ENCODE data around the gene MAPK8IP3. TPM values are rescaled to one million over a fixed set of nuclear protein-coding genes. Genes with fewer than 3 reads are reported as not detected.

The MAPK8IP3 gene
- total RNA-seq, 2 experiments from 2014 or later: 290 to 297 TPM

GRCh38 chr16:1690810-1691209 lies 15.2 kb upstream of the MAPK8IP3 start:
- ATAC-seq (ENCODE audit: poor library complexity) (no peak), DNase-seq (no peak)
- Mint-ChIP-seq H3K36me3 (ENCODE audit: low read depth) (peaks cover 82% of the 10 kb centered on the region), H3K27ac (no peak overlapping the region), H3K27me3 (no peaks in the 10 kb centered on the region), H3K4me1 (ENCODE audit: low read depth) (peaks cover 4% of the 10 kb centered on the region), H3K4me3 (no peak overlapping the region), H3K9me3 (no peaks in the 10 kb centered on the region)
- H3K27ac ChIP-seq (ENCODE audit: low read depth in 1 of 2, low read length in 2 of 2): no peak overlapping the region
- no peaks in the 10 kb centered on the region for H3K27me3 ChIP-seq (ENCODE audit: control insufficient read depth in 1 of 2, insufficient read depth in 2 of 2, low read length in 2 of 2)
- POLR2A ChIA-PET: interaction anchor here (0.6 to 1.0 kb wide), 2 partner anchors 15 to 684 kb away, joined by 3 read pairs; partner anchors contain the start of gene MAPK8IP3
- no peak for TF ChIP-seq CTCF (IDR thresholded peaks at IDR 0.05)
- no peaks in the 10 kb centered on the region for H3K4me1 ChIP-seq (ENCODE audit: insufficient read depth, low read length)
- H3K36me3 ChIP-seq (ENCODE audit: insufficient read depth, low read length): peaks cover 82% of the 10 kb centered on the region
- no peak overlapping the region for H3K4me3 ChIP-seq (ENCODE audit: low read length)
- H3K9me3 ChIP-seq (ENCODE audit: control insufficient read depth in 1 of 2, insufficient read depth in 1 of 2, low read length in 2 of 2): no peaks in the 10 kb centered on the region
- CTCF ChIA-PET: interaction anchor here (1.0 kb wide), 1 partner anchor 13 kb away, joined by 3 read pairs; the partner anchor contains the start of gene JPT2
- intact Hi-C loops (cut with DNase I, micrococcal nuclease): no loop called here

GRCh38 chr16:1691276-1691675 lies 14.7 kb upstream of the MAPK8IP3 start:
- POLR2A ChIA-PET: interaction anchor here (0.6 kb wide), 1 partner anchor 685 kb away, joined by 3 read pairs; no protein-coding TSS in a partner anchor
- CTCF ChIA-PET: interaction anchor here (1.0 kb wide), 1 partner anchor 13 kb away, joined by 3 read pairs; the partner anchor contains the start of gene JPT2
- Mint-ChIP-seq H3K36me3 (ENCODE audit: low read depth) (peaks cover 82% of the 10 kb centered on the region), H3K27me3 (no peaks in the 10 kb centered on the region), H3K27ac (no peak overlapping the region), H3K4me1 (ENCODE audit: low read depth) (peaks cover 4% of the 10 kb centered on the region), H3K9me3 (no peaks in the 10 kb centered on the region), H3K4me3 (no peak overlapping the region)
- no peak for DNase-seq
- Histone ChIP-seq H3K9me3 (ENCODE audit: control insufficient read depth in 1 of 2, insufficient read depth in 1 of 2, low read length in 2 of 2) (no peaks in the 10 kb centered on the region), H3K36me3 (ENCODE audit: insufficient read depth, low read length) (peaks cover 81% of the 10 kb centered on the region), H3K4me3 (ENCODE audit: low read length) (no peak overlapping the region), H3K27ac (ENCODE audit: low read depth in 1 of 2, low read length in 2 of 2) (no peak overlapping the region), H3K4me1 (ENCODE audit: insufficient read depth, low read length) (no peaks in the 10 kb centered on the region), H3K27me3 (ENCODE audit: control insufficient read depth in 1 of 2, insufficient read depth in 2 of 2, low read length in 2 of 2) (no peaks in the 10 kb centered on the region)
- TF ChIP-seq CTCF (IDR thresholded peaks at IDR 0.05): no peak
- no peak for ATAC-seq (ENCODE audit: poor library complexity)
- intact Hi-C loops (cut with DNase I, micrococcal nuclease): no loop called here

- H3K4me1 ChIP-seq (ENCODE audit: insufficient read depth, low read length): no peaks in the 10 kb centered on the region
- no peak overlapping the region for H3K4me3 ChIP-seq (ENCODE audit: low read length)
- no peak overlapping the region for H3K4me3 Mint-ChIP-seq
- no peak for ATAC-seq (ENCODE audit: poor library complexity)
- H3K36me3 Mint-ChIP-seq (ENCODE audit: low read depth): peaks cover 81% of the 10 kb centered on the region
- no peak for TF ChIP-seq CTCF (IDR thresholded peaks at IDR 0.05)
- ChIA-PET CTCF (no interaction called here), POLR2A (no interaction called here)
- no peaks in the 10 kb centered on the region for H3K27me3 ChIP-seq (ENCODE audit: control insufficient read depth in 1 of 2, insufficient read depth in 2 of 2, low read length in 2 of 2)
- H3K27ac ChIP-seq (ENCODE audit: low read depth in 1 of 2, low read length in 2 of 2): no peak overlapping the region
- H3K27ac Mint-ChIP-seq: no peak overlapping the region
- intact Hi-C loops (cut with DNase I, micrococcal nuclease): no loop called here
- H3K9me3 Mint-ChIP-seq: no peaks in the 10 kb centered on the region
- peaks cover 82% of the 10 kb centered on the region for H3K36me3 ChIP-seq (ENCODE audit: insufficient read depth, low read length)
- peaks cover 4% of the 10 kb centered on the region for H3K4me1 Mint-ChIP-seq (ENCODE audit: low read depth)
- no peaks in the 10 kb centered on the region for H3K9me3 ChIP-seq (ENCODE audit: control insufficient read depth in 1 of 2, insufficient read depth in 1 of 2, low read length in 2 of 2)
- DNase-seq: no peak
- no peaks in the 10 kb centered on the region for H3K27me3 Mint-ChIP-seq
Measured at GRCh38 chr16:1691956-1692355, 14.0 kb upstream of the MAPK8IP3 start.
